PC-9 (cell line): ENCODE results near the gene GNG5. TPM values are rescaled to one million over a fixed set of nuclear protein-coding genes. Genes with fewer than 3 reads are reported as not detected.
"Not testable (repeated sequence)": the region's sequence is repeated elsewhere in the genome, so short reads cannot be mapped to it uniquely, and the experiment has no call there.

Source experiments
- BruUV-seq: library from RNA; stranded (reverse); fragments of 400-500 nt; replicated peaks from 2 replicates; lab custom pipeline; 2021; lab: Mats Ljungman, UMichigan
- CTCF ChIA-PET: fragments of 300-600 bp; sonication (Branson Sonifier 250); formaldehyde crosslinking; loops from one replicate; lab custom pipeline; 2022; ENCODE audit warnings: antibody characterized with exemption; lab: Charles Lee
- POLR2A ChIA-PET: fragments of 300-600 bp; sonication (Branson Sonifier 250); formaldehyde crosslinking; loops from one replicate; lab custom pipeline; 2022; ENCODE audit warnings: antibody characterized with exemption; ENCODE audit not compliant: unreplicated experiment; lab: Charles Lee
- DNase-seq, 2 experiments: peaks; one replicate each; pipeline versions ENCODE4 v3.0.0 to v3.0.0-alpha.2; 2015 to 2022; ENCODE audit warnings: mixed read lengths in 1 of 2
- H2AFZ ChIP-seq: fragments of 200-600 bp; sonication (generic); 2 replicates; pipeline ENCODE4 v1.8.1; 2017; ENCODE audit warnings: antibody characterized with exemption
- H3F3A ChIP-seq: fragments of 200-600 bp; sonication (generic); 2 replicates; pipeline ENCODE4 v1.8.1; 2017; ENCODE audit warnings: antibody characterized with exemption, mild to moderate bottlenecking, low read depth; ENCODE audit not compliant: insufficient read depth
- H3K27ac ChIP-seq: fragments of 200-600 bp; sonication (generic); 2 replicates; pipeline ENCODE4 v1.6.1; 2016; ENCODE audit warnings: mixed run types
- H3K27me3 ChIP-seq: fragments of 200-600 bp; sonication (generic); 2 replicates; pipeline ENCODE4 v1.6.1; 2016; ENCODE audit warnings: low read depth, mixed run types; ENCODE audit not compliant: insufficient read depth
- H3K36me3 ChIP-seq: fragments of 200-600 bp; sonication (generic); 2 replicates; pipeline ENCODE4 v1.6.1; 2016; ENCODE audit warnings: low read depth, mixed run types
- H3K4me1 ChIP-seq: fragments of 200-600 bp; sonication (generic); replicated peaks from 2 replicates; pipeline ENCODE4 v1.6.1; 2016; ENCODE audit warnings: mixed run types; ENCODE audit not compliant: insufficient read depth
- H3K4me2 ChIP-seq: fragments of 200-600 bp; sonication (generic); 2 replicates; pipeline ENCODE4 v1.6.1; 2017; ENCODE audit warnings: mixed run types
- H3K4me3 ChIP-seq: fragments of 200-600 bp; sonication (generic); 2 replicates; pipeline ENCODE4 v1.6.1; 2016; ENCODE audit warnings: mixed run types
- H3K79me2 ChIP-seq: fragments of 200-600 bp; sonication (generic); 2 replicates; pipeline ENCODE4 v1.6.1; 2017; ENCODE audit warnings: low read depth, mixed run types
- H3K9me2 ChIP-seq: fragments of 200-600 bp; sonication (generic); 2 replicates; pipeline ENCODE4 v1.8.1; 2017; ENCODE audit warnings: mild to moderate bottlenecking; ENCODE audit not compliant: insufficient read depth
- H3K9me3 ChIP-seq: fragments of 200-600 bp; sonication (generic); 2 replicates; pipeline ENCODE4 v1.8.1; 2016; ENCODE audit warnings: low read depth; ENCODE audit not compliant: insufficient read depth
- H4K20me1 ChIP-seq: fragments of 200-600 bp; sonication (generic); 2 replicates; pipeline ENCODE4 v1.8.1; 2017; ENCODE audit not compliant: insufficient read depth
- EZH2 ChIP-seq: fragments of 200-600 bp; sonication (generic); IDR thresholded peaks from 2 replicates; pipeline ENCODE4 v1.8.0; 2017; ENCODE audit warnings: antibody characterized with exemption, low read depth
- intact Hi-C: fragments of 100-400 bp; cut with micrococcal nuclease; formaldehyde crosslinking; loops from one replicate; pipeline ENCODE4 v1.10.0; 2022; ENCODE audit not compliant: unreplicated experiment
- total RNA-seq: library from RNA; stranded (reverse); gene quantifications from 2 replicates; pipeline ENCODE4 v1.2.3, GENCODE V29; 2021
- TF ChIP-seq, protein P1 (sequence below): fragments of 200-600 bp; sonication (generic); conservative IDR thresholded peaks from 2 replicates; pipeline ENCODE4 v1.6.1; 2017; ENCODE audit warnings: mixed run types, antibody characterized with exemption, mild to moderate bottlenecking, moderate library complexity

The GNG5 gene
- total RNA-seq, 1 experiment from 2014 or later, result 98.8 TPM

GRCh38 chr1:84510165-84510564 is 3.8 kb upstream of the GNG5 start:
- Histone ChIP-seq H3K79me2 (peaks cover 14% of the 10 kb centered on the region), H3K4me3 (no peak overlapping the region), H3F3A (peaks cover 19% of the 10 kb centered on the region), H4K20me1 (no peaks in the 10 kb centered on the region), H3K4me1 (peaks cover 7% of the 10 kb centered on the region; the same call in 1 of the 2 replicates), H2AFZ (no peak overlapping the region), H3K4me2 (no peak overlapping the region), H3K27ac (no peak overlapping the region), H3K9me2 (no peaks in the 10 kb centered on the region), H3K9me3 (no peaks in the 10 kb centered on the region; the same call in 1 of the 2 replicates), H3K36me3 (no peaks in the 10 kb centered on the region), H3K27me3 (no peaks in the 10 kb centered on the region)
- CTCF ChIA-PET, result no interaction called here
- BruUV-seq, result no TSS peak
- no peak for TF ChIP-seq EZH2
- TF ChIP-seq, protein P1, sequence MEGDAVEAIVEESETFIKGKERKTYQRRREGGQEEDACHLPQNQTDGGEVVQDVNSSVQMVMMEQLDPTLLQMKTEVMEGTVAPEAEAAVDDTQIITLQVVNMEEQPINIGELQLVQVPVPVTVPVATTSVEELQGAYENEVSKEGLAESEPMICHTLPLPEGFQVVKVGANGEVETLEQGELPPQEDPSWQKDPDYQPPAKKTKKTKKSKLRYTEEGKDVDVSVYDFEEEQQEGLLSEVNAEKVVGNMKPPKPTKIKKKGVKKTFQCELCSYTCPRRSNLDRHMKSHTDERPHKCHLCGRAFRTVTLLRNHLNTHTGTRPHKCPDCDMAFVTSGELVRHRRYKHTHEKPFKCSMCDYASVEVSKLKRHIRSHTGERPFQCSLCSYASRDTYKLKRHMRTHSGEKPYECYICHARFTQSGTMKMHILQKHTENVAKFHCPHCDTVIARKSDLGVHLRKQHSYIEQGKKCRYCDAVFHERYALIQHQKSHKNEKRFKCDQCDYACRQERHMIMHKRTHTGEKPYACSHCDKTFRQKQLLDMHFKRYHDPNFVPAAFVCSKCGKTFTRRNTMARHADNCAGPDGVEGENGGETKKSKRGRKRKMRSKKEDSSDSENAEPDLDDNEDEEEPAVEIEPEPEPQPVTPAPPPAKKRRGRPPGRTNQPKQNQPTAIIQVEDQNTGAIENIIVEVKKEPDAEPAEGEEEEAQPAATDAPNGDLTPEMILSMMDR, result no peak
- intact Hi-C loops, result no loop called here
- POLR2A ChIA-PET, result no interaction called here
- DNase-seq, result no peak

DNA sequence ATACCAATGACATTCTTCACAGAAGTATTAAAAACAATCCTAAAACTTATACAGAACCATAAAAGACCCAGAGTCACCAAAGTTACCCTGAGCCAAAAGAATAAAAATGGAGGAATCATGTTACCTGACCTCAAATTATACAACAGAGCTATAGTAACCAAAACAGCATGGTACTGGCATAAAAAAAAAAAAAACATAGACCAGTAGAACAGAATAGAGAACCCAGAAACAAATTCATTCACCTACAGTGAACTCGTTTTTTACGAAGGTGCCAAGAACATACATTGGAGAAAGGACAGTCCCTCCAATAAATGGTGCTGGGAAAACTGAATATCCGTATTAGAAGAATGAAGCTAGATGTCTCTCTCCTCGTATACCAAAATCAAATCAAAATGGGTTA is 2.6 kb upstream of the GNG5 start:
- CTCF ChIA-PET, result no interaction called here
- Histone ChIP-seq H3K4me2 (no peak overlapping the region), H3K27me3 (no peaks in the 10 kb centered on the region), H3K4me1 (peaks cover 12% of the 10 kb centered on the region), H3K9me2 (no peaks in the 10 kb centered on the region), H3K4me3 (no peak overlapping the region), H2AFZ (no peak overlapping the region), H4K20me1 (peaks cover 5% of the 10 kb centered on the region), H3K27ac (no peak overlapping the region), H3K9me3 (no peaks in the 10 kb centered on the region; the same call in 1 of the 2 replicates), H3K36me3 (no peaks in the 10 kb centered on the region), H3K79me2 (peaks cover 25% of the 10 kb centered on the region), H3F3A (peaks cover 22% of the 10 kb centered on the region)
- DNase-seq, result no peak
- BruUV-seq, result no TSS peak
- POLR2A ChIA-PET, result no interaction called here
- TF ChIP-seq EZH2, result no peak
- TF ChIP-seq, protein P1, result no peak
- intact Hi-C loops, result loop anchor here (5.0 kb wide), 1 partner anchor 183 kb away; the partner anchor contains the start of gene SSX2IP

- peaks cover 22% of the 10 kb centered on the region for H3F3A ChIP-seq
- H3K4me3 ChIP-seq, result no peak overlapping the region
- H3K79me2 ChIP-seq, result peaks cover 30% of the 10 kb centered on the region
- peaks cover 10% of the 10 kb centered on the region for H4K20me1 ChIP-seq
- no peaks in the 10 kb centered on the region for H3K9me2 ChIP-seq
- POLR2A ChIA-PET, result no interaction called here
- intact Hi-C loops, result loop anchor here (5.0 kb wide), 1 partner anchor 184 kb away; the partner anchor contains the start of gene SSX2IP
- H3K27ac ChIP-seq, result no peak overlapping the region
- BruUV-seq, result no TSS peak
- CTCF ChIA-PET, result no interaction called here
- TF ChIP-seq, protein P1, result no peak
- TF ChIP-seq EZH2, result no peak
- no peak for DNase-seq
- peaks cover 18% of the 10 kb centered on the region for H3K4me1 ChIP-seq
- no peak overlapping the region for H2AFZ ChIP-seq
- no peaks in the 10 kb centered on the region for H3K36me3 ChIP-seq
- H3K27me3 ChIP-seq, result no peaks in the 10 kb centered on the region
- H3K4me2 ChIP-seq, result no peak overlapping the region
- H3K9me3 ChIP-seq, result no peaks in the 10 kb centered on the region; the same call in 1 of the 2 replicates
These were observed 2.1 kb upstream of the GNG5 start for GRCh38 chr1:84508510-84508909.

GRCh38 chr1:84507887-84508286 is 1.5 kb upstream of the GNG5 start:
- BruUV-seq, H3K9me2 ChIP-seq, DNase-seq, H3K9me3 ChIP-seq, H3K27me3 ChIP-seq, H3K27ac ChIP-seq, POLR2A ChIA-PET, H3K36me3 ChIP-seq, H2AFZ ChIP-seq, CTCF ChIA-PET: not testable (repeated sequence)
- Histone ChIP-seq H3K4me3 (peak overlapping the region; percentile 81; the same call in 1 of the 2 replicates), H3K4me1 (peaks cover 24% of the 10 kb centered on the region), H3K79me2 (peaks cover 37% of the 10 kb centered on the region), H4K20me1 (peaks cover 16% of the 10 kb centered on the region), H3K4me2 (peak overlapping the region; percentile 83), H3F3A (peaks cover 22% of the 10 kb centered on the region)
- intact Hi-C loops, result loop anchor here (2.0 to 5.0 kb wide), 2 partner anchors 113 to 184 kb away; partner anchors contain the start of gene SSX2IP
